NCI-H187 (cell line): ENCODE measurements around the gene GAB2.
A peak's percentile ranks its signal among the peaks of the same experiment; 100 is the strongest.

ENCODE experiments used
- DNase-seq, 2 experiments: peaks; one replicate each; lab custom pipeline; 2025; lab: John Stamatoyannopoulos, UW

The GAB2 gene

DNA sequence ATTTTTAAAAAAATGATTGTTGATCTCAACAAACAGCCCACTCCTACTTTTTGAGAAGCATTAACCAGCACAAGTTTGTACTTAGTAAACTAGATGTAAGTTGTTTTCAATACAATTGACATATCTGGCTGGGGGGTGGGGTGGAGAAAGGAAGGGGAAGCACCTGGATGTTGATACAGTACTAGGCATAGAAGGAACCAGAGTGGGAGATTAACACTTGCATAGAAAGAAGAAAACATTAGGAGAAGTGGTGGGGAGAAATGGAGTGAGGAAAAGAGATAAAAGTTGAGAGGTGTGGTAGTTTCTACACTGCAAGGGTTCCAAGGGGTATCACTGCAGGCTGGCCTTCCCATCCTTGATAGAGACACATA lies 10.6 kb upstream of the GAB2 start:
- no peak for DNase-seq

DNA sequence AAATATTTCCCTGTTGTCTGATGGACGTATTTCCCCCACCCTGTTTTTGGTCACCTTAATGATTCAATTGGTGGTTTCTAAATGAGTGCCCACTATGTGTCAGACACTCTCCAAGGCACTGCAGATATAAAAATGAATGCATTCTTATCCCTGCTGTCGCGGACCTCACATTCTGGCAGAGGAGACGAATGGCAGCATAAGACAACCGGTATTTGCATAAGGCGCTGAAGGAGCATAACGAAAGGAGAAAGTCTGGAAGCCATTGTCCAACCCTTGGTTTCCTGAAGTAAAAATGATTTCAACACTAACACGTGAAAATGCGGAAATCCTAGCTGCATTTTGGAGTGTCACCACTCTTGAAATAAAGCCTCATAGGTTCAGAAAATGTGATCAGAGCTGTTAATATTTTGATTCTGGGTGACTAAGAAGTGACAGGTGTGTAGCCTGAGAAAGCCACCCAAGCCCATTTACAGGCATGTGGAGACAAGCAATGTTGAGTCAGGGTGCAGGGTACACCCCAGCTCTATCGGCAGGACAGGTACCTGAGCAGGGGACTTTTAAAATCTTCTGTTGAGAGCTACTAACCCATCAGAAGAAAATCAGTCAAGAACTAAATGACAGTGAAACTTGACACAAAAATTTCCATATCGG lies 10.1 kb upstream of the GAB2 start:
- no peak for DNase-seq

DNA sequence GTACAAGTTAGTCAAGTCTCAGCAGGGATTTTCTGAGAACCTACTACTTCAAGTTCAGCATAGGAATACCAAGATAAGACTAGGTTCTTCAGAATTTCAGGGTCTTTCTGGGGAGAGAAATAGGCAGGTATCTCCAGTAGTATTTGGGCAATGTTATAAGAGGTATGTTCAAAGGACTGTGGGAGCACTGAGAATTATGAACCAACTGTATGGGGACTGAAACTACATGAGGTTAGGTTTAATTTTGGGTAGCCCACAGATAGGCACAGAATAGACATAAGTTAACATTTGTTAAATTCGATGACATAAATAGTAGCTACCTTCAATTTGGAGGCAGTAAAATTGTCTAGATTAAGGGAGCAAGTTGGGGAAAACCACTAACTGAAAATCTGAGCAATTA lies 9.2 kb upstream of the GAB2 start:
- no peak for DNase-seq

DNA sequence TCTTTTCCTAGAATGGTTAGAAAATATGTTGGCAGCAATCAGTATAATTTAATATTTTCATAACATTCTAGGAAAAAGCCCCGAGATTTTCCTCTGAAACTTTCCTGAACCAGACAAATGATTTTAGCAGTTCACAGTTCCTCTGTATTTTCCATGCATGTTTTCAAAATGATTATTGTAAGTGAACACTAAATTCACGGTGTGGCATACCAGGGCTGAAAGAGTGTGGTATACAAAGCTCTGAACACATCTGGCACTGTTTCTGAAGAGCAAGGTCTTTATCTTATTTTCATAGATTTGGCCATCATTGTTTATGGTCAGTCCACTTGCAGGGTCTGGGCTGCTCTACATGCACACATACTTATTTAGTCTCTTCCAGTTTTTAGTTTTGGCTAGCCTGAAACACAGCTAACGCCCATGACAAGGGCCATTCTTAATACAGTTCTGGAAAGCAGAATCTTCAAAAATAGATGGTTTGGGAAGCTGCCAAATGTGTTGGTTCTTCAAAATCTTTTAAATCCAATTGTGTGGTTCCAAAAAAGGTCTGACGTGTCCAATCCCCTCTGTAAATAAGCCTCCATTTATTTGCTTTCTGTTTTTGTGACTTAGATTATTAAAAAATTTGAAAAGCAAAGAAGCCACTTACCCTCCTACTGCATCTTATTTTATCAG lies 7.9 kb upstream of the GAB2 start:
- DNase-seq: no peak

DNA sequence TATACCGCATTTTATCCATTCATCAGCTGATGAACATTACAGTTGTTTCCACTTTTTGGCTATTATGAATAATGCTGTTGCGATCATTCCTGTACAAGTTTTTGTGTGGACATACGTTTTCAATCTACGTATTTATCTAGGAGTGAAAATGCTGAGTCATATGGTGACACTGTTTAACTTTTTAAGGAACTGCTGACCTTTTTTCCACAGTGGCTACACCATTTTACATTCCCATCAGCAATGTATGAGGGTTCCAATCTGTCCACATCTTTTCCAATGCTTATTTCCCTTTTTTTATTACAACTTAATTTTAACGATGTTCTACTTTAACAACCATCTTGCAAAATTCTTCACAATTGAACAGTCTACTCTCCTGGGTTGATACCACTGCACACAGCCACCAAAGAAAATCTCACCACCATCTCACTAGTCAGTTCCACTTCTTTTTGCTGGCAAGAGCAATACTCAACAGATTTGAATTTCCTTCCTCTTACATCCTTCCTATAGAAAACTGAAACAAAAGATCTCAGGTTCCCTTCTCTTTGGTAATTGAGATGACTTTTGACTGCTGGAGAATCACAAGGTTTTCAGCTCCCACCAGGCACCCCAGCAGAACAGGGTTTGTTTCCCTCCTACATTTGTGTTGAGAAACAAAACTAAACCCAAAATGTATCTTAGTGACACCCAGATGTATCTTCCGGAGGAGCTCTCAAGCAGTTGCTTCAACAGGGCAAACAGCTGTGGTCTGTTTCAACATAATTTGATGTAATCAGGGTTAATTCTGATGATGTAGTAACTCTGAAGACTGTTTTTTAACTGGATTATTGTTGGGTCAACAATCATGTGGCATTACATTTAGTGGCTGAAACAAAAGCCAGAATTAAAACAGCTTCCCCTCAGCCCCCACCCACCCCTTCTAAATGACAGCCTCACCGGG lies 7.0 kb upstream of the GAB2 start:
- no peak for DNase-seq

DNA sequence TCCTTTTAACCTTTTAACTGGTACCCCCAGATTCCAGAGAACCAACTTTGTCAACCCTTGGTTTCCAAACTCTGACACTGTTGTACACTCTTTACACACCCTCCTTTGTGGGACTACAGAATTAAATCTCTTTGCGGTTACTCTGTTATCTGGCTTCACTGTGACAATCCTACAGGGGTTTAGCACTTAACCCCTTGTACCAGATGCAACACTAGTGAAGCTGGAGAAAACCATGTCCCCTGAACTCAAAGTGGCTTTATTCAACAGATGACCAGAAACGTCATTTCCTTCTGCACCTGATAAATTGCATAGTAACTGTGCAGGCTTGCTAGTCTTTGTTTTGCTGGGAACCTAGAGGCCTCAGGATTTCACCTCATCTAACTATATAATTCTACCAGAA lies 5.6 kb upstream of the GAB2 start:
- no peak for DNase-seq

DNA sequence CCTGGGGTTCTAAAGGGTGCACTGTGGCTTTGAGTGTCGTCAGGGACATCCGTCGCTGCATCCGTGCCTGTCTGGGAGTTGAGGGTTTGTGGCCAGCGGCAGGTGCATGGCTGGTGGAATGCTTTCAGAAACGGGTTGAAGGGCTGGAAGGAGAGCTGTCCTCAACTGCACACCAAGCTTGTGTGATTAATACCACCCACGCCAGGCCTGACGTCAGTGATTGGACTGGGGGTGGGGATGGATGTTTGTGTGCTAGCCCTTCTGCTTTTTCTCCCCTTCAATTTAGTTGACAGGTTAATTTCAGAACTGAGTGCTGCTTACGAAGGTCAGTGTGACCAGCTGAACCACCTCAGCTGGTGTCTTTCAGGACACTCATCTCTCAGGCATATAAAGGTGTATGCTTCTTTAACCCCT lies 3.2 kb upstream of the GAB2 start:
- peak; percentile 42 to 71 for DNase-seq

DNA sequence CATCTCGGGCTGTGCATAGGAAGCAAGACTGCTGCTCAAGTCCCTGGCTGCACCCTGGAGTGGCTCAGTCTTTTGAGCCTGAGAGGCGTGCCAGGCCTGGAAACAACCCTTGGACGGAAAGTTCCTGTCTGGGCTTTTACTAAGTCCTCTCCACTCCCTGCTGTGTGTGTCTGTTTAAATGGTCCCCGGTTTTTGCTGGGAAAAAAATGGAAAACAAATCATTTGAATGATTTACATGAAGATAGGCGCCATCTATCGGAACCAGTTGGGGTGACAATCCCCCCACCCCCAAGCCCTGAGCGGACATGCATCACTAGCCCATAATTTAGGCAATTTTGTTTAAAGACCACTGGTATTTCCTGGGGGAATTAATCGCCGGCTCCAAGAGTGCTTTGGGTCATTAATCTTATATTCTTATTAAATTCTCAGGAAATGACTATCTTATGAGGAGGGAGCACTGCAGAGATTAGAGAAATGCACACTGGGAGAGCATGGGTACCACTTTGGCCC lies 2.7 kb upstream of the GAB2 start:
- DNase-seq: peak; percentile 17 to 71

DNA sequence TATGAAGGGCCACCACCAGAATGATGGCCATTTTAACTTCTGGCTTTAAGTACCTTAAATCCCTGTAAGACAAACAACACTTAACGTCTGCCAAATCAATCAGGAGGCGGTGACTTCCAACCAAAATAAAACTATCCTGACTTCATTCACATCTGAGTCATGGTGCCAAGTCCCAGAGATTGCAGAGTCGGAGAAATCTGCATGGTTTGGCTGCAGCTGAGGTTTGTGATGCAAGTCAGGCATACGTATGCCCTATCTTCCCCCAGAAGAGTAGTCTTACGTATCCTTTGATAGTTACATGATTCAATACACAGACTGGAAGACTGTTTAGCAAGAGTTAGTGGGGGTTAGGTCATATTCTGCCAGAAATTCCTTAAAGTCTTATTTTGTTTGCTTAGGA lies 1.7 kb upstream of the GAB2 start:
- DNase-seq: no peak

DNA sequence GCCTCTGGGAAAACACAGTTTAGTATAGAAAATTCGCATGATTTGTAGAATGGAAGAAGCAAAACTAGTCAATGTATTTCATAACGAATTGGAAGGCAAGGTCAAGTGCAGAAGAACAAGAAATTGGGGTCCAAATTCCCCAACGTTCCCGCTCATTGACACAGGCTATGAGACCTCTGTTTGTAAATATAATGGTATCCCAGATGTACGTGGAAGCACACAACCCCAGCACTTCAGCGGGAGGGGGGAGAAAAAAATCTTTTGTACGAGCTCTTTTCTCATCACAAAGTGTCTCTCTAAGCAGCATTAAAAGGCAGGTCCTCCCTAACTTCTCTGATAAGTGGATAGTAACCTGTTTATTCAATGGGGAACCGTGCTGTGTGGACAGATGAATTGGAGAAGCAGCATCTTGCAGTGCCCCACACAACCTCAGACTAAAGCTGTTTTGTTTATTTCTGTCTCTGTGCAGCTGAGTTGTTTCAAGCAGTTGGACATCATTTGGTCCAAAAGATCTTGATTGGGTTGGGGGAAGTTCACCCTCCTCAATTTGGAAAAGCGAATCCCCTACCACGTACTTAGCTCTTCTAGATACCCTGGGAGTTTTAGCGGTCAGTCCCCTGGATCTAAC lies 1.1 kb upstream of the GAB2 start:
- no peak for DNase-seq

DNA sequence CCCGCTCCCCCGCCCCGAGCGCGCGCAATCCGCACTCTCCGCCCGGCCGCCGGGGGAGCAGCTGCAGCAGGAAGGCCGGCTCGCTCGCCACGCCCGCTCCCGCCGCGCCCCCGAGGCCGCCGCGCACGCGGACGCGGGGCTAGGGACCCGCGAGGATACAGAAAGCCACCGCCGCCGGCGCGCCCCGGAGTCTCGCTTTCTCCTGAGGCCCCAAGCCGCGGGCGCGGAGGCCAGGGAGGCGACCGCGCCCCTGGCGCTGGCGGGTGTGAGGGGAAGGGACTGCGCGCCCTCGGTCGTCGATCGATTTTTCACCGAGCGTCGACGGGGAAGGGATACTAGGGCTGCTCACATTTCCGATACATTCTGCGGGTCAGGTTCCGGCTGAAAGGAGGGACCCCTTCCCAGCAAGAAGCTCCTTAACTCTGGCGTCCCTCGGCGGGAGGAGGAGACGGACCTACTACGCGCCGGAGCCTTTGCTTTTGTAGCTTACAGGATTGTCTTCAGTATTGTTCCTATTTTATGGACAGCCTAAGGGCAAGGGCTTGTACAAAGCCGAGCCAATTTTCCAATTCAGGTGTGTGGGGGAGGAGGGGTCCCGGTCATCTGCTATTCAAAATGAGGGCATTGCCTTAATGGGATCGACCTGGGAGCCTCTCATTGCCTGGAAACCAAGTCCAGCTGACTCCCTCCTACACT lies 416 bp upstream of the GAB2 start:
- DNase-seq: peak; percentile 66 to 87

DNA sequence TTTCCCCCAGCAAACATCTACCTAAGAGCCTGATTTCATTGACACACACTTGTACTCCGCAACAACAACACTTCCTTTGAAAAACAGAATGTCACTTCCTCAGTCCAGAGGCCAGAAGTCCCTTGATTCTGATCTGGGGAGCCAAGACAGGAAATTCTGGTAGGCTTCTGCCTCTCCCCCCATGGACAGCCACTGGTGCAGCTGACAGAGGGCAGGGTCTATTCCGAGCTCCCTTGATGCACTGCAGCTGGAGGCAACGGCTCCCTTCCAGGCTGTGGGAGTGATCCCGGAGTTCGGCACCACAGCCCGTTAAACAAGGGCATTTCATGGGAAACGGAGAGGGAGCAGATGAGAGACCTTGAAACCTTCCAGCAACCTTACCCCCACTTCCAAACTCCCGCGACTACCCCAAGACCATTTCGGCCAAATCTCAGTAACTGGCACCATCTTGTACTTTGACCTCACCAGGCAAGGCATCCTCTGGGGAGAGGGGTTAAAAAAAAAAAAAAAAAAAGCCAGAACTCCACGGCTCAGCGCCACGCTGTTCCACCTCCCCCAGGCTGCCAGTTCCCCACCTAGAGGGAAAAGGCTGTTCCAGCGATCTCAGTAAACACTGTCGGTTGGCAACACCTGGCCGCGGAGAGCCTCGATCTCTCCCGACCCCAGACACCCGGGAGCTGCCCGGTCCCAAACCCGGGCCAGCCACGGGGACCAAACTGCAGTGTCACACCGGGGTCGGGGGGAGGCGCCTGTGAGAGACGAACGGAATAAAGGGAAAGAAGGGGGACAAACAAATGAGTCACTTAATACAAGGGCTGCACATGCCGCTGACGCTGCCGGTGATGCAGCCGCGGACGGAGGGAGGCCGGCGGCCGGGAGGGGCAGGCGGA lies 1.1 kb downstream of the GAB2 start:
- DNase-seq: peak; percentile 28 to 75

DNA sequence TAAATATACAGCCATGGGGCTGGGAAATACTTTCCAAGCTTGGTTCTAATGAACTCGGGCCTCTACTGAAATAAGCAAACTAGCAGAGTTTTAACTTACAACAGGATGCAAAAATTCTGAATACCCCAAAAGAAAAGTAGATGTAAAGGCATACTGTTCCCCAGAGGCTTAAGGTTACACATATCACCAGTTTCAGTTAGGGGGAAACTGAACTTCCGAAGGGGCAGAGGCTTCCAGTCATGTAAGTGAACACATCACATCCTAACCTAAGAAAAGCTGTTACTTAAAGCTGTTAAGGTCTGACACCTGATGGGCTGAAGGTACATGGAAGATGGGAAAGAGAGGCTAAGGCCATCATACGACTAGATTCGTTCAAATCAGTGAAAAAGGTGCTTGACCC lies 2.3 kb downstream of the GAB2 start:
- DNase-seq: no peak

DNA sequence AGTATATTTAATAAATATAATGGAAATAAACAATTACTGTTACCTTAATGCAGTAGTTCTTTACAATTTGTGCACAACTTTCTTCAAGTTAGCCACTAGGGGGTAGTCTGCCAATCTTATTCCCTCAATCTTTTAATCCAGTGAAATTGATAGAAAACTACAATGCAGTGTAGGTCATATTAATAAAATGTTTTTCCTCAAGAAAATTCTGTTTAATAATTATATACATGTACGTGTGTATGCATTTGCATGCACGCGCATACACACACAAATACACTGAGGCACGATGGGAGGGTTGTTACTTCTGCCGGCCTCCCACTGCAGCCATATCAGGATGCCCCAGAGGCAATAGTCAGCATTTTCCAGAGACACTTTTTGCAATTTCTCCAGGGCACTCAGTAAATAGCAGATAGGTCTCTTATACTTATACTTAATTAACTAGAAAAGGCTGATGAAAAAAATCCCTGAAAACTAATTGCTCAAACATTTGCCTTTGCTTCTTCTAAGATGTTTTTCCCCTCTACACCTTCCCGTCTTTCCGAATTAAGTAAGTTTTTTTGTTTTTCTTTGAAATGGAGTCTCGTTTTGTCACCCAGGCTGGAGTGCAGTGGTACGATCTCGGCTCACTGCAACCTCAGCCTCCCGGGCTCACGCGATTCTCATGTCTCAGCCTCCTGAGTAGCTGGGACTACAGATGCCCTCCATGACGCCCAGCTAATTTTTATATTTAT lies 3.1 kb downstream of the GAB2 start:
- no peak for DNase-seq

DNA sequence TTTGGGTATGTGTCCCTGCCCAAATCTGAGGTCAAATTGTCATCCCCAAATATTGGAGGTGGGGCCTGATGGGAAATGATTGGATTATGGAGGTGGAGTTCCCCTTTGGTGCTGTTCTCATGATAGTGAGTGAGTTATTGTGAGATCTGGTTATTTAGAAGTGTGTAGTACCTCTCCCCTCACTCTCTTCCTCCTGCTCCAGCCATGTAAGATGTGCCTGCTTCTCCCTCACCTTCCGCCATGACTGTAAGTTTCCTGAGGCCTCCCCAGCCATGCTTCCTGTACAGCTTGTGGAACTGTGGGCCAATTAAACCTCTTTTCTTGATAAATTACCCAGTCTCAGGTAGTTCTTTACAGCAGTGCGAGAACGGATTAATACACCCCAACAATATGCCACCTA lies 9.0 kb downstream of the GAB2 start:
- no peak for DNase-seq

DNA sequence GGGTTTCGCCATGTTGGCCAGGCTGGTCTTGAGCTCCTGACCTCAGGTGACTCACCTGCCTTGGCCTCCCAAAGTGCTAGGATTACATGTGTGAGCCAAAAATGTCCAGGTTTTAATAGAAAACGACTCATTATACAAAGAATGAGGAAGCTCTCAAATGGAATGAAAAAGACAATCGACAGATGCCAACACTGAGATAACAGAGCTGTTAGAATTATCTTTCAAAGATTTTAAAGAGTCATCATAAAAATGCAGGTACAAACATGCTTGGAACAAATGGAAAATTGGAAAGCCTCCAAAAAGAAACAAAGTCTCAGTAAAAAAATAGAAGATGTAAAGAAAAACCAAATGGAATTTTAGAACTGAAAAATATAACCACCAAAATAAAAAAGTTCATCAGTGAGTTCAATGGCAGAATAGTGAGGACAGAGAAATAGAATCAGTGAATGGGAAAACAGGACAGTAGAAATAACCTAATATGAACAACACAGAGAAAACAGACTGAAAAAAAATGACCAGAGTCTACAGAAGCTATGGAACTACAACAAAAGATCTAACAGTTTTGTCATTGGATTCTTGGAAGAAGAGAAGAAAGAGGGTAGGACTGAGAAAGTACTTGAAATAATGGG lies 10.9 kb downstream of the GAB2 start:
- no peak for DNase-seq

DNA sequence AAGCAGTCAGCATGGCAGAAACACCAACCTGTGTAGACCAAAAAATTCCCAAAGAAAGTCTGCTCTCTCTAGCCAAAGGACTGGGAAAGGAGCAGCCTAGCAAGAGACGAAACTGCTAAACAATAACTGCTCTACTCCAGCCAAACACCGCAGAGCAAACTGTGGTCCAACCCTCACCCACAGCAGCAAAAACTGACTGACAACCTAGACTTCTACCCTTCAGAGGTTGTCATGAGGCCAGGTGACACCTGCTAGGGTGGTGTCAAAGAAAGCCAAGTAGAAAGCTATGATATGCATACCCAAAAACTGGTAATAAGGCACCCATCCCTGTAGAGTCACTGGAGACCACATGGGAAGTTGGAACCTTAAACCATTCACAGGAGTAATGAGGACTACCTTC lies 11.8 kb downstream of the GAB2 start:
- no peak for DNase-seq

DNA sequence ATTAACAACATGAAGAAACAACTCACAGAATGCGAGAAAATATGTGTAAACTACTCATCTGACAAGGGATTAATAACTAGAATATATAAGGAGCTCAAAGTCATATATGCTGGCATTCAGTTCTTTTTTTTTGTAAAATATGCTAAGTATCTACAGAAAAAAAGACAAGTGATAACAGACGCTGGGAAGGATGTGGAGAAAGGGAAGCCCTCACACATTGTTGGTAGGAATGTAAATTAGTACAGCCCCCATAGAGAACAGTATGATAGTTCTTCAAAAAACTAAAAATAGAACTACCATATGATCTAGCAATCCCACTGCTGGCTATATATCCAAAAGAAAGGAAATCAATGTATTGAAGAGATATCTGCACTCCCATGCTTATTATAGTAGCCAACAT lies 13.8 kb downstream of the GAB2 start:
- DNase-seq: no peak

DNA sequence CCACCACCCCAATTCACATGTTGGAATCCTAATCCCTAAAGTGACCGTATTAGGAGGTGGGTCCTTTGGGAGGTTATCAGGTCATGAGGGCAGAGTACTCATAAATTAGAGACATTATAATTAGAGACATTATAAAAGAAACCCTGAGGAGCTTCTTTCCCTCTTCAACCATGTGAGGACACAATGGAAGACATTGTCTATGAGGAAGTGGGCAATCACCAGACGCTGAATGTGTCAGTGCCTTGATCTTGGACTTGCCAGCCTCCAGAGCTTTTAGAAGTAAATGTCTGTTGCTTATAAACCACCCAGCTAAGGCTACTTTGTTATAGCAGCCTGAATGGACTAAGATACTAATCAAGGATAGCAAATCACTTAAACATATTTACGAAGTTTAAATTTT lies 14.8 kb downstream of the GAB2 start:
- DNase-seq: no peak

DNA sequence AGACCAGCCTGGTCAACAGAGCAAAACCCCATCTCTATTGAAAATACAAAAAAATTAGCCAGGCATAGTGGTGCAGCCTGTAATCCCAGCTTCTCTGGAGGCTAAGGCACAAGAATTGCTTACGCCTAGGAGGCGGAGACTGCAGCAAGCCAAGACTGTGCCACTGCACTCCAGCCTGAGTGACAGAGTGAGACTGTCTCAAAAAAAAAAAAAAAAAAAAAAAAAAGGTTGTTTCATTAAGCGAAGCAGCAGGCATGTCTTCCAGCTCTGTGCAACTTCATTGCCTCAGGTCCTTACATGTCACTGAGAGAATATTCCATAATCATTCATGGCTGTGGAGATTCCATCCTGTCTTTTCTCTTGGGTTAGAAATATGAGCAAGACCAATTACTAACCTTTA lies 16.9 kb downstream of the GAB2 start:
- DNase-seq: no peak
